Jurkat, Clone E6-1 (cell line): ENCODE results near the gene FRRS1L.

Experiments used
- DNase-seq: peaks from one replicate; pipeline ENCODE4 v3.0.0-alpha.2; 2011; ENCODE audit warnings: low read depth, low spot score
- H3K4me3 ChIP-seq: 2 replicates; pipeline ENCODE4 v1.5.1; 2011; ENCODE audit warnings: mild to moderate bottlenecking, low read length, control low read depth, moderate library complexity

Gene FRRS1L

DNA sequence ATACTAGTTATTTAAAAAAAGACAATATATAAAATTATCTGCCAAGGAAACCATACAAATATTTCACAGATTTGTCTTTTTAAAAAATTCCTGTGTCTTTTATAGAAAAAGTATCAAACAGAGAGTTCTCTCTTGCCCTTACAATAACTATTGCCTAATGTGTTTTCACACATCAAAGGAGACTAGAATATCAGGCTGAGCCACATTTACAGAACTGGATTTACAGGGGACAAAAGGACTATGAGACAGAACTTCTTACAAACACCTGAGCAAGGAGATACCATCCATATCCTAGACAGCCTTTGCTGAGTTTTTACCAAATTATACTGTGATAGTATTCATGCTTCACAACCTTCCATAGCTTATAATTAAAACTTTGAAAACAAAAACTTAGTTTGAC, 81.5 kb downstream of the FRRS1L start:
- DNase-seq, result no peak
- no peak overlapping the region for H3K4me3 ChIP-seq

DNA sequence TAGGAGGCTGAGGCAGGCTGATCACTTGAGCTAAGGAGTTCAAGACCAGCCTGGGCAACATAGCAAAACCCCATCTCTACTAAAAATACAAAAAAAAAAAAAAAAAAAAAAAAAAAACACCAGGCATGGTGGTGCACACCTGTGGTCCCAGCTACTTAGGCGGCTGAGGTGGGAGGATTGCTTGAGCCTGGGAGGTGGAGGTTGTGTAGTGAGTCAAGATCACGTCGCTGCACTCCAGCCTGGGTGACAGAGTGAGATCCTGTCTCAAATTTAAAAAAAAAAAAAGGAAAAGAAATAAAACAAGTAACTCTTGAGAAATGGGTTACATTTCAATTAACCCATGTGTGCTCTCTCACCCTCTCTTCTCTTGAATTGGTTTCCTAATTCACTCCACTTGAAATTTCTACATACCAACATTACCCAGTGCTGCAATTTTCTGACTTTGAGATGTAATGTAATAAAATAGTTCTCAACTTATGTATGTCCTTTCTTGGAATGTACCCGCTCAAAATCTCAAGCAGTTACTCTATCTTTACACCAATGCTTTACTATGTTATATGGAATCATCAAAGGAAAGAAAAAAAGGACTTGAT, 83.1 kb downstream of the FRRS1L start:
- no peak overlapping the region for H3K4me3 ChIP-seq
- DNase-seq, result no peak

DNA sequence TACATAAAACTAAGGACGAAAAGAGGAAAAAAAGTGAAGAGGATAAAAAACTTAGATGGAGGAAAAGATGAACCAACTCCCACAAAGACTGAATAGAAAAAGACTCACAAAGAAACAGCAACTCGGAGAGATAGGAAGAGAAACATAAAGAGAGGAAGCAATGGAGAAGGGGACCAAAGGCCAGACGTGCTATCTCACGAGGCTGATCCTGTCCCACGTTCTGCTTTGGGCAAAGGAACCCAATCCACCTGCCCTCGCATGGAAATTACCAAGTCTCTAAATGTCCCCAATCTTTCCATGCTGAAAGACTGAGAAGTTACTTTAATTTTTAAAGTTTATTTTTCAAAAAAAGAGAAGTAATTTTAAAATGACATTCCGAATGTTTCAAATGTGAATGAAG, 83.9 kb downstream of the FRRS1L start:
- H3K4me3 ChIP-seq, result no peak overlapping the region
- DNase-seq, result no peak

DNA sequence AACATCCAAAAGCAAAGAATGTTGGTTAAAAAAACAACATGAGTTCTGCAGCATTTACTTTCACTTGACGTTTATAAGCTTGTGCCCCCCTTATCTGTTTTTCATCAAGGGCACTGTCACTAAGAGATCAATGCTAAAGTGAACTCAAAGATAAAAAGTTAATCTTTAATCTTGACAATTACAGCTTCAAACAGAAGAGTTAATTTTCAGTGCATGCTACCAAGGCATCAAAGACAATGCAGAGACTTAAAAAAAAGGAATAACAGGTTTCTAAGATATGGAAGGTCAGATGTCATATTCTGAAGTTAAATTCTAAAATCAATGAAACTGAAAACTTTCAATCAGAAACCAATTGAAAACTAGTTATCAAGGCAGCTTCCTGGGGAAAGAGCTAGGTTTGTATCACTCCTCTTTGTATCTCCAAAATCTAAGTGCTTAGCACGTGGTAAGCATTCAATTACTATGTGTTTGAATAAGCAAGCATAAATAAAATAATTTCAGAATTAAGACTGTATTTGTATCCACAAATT, 84.9 kb downstream of the FRRS1L start:
- no peak overlapping the region for H3K4me3 ChIP-seq

More for the DNA sequence above, 84.9 kb downstream of the FRRS1L start:
- no peak for DNase-seq
